Right ventricle myocardium inferior (tissue), 1 donor: Measurements from ENCODE around the gene OR2A12. TPM values are rescaled to one million over a fixed set of nuclear protein-coding genes. Genes with fewer than 3 reads are reported as not detected.
"Not testable (repeated sequence)": the region's sequence is repeated elsewhere in the genome, so short reads cannot be mapped to it uniquely, and the experiment has no call there.

Experiments used
- ATAC-seq: fragments of 200-7000 bp; cut with Tn5 transposase; one replicate; pipeline ENCODE4 v1.9.1; 2020; ENCODE audit warnings: mild to moderate bottlenecking, moderate library complexity
- DNase-seq: peaks from one replicate; pipeline ENCODE4 v3.0.0; 2021; ENCODE audit errors: missing footprints
- intact Hi-C: fragments of 100-400 bp; cut with DNase I; formaldehyde crosslinking; loops from one replicate; pipeline ENCODE4 v1.11.0; 2022
- total RNA-seq: library from RNA; stranded (reverse); fragmentation: NEBNext Ultra II Directional; extraction: Animal tissue kit (Norgen Biotek cat#: 25700); gene quantifications from one replicate; pipeline ENCODE4 v1.2.1, GENCODE V29; 2021
- donor health status: DM: no; HTN: yes; CAD: no; lungs with severe emphysema.

The OR2A12 gene
- total RNA-seq, 1 donor from 2014 or later, result not detected

GRCh38 chr7:144110272-144110671 is 24.2 kb downstream of the OR2A12 start:
- ATAC-seq, result no peak
- intact Hi-C loops, result no loop called here
- no peak for DNase-seq

DNA sequence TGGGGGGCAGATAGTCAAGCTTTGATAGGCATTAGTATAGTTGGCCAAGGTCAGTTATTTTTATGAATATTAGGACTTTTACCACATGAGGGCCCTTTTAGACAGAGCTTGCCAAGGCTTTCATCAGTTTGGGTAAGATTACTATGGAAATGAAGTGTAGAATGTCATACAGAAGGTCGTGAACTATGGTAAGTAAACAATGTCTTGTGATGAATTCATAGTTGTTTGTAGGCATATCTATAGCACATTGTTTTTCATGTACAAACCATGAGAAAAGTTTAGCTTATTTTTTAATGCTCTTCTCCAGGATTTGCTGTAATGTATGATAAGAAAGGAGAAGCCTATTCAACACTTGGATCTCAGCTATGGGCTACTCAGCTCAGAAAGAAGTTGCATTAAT is 27.6 kb downstream of the OR2A12 start:
- intact Hi-C loops, result no loop called here
- ATAC-seq (no peak), DNase-seq (no peak)

- intact Hi-C loops, result no loop called here
- no peak for ATAC-seq
- no peak for DNase-seq
Measured at GRCh38 chr7:144118341-144118740, 32.3 kb downstream of the OR2A12 start.

DNA sequence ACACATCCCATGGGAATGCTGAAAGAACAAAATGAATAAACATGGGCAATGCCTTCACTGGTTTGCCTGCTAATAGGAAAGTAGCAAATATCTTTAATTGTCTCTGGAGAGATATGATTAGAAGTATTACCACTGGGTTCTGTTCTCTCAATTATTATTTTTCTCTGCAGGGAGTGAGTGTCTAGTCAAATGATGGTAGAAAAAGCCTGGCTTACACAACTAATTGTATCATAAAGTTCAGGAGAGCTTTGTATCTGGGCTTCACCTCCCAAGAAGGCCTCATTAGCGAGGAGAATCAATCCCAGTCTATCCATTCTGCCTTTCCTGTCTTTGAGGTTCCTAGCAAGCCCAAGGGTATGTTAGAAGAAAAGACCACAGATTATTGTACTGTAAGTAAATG is 36.8 kb downstream of the OR2A12 start, which contains the start of gene OR2A14:
Gene OR2A14, plus strand, starts transcription at position 301 of the 400 bp plus-strand sequence. CDS start 5,937 bp downstream, outside the sequence.
- ATAC-seq (no peak), DNase-seq (no peak)
- intact Hi-C loops, result no loop called here

GRCh38 chr7:144127714-144128334 is 41.7 kb downstream of the OR2A12 start:
- ATAC-seq (peak; percentile 68), DNase-seq (peak; percentile 90)
- intact Hi-C loops, result no loop called here

GRCh38 chr7:144129601-144130000 is 43.5 kb downstream of the OR2A12 start:
- ATAC-seq, DNase-seq, intact Hi-C loops: not testable (repeated sequence)

DNA sequence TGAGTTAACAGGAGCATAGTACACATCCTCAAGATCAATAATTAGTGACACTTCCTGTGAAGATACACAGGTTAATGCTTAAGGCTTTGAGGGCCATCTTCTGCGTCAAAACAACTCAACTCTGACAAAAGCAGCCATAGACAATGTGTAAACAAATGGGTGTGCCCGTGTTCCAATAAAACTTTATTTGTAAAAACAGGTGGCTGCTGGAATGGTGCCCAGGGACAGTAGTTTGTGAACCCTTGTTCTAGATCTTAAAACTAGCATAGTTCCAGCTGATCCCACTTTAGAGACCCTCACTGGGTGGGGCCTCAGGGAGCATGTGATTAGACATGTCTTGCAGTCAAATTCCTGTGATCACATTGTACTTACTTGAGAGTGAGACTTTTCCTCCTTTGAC is 44.7 kb downstream of the OR2A12 start:
- DNase-seq (no peak), ATAC-seq (no peak)
- intact Hi-C loops, result no loop called here

DNA sequence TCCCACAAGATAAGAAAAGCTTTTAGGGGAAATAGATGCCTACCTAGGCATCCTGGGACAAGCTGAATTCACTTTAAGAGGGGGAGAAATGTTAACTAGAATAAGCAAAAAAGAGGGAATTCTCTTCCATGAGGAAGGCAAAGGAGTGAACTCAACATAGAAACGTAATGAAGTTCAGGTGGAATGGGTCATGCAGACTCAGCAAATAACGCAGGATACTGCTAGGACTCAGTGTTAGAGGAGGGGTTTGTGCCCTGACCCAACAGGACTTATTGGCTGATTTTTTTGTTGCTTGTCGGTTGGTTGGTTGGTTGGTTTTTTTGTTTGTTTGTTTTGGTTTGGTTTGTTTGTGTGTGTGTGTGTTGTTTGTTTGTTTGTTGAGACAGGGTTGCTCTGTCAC is 46.2 kb downstream of the OR2A12 start:
- intact Hi-C loops, result no loop called here
- DNase-seq (no peak), ATAC-seq (no peak)

GRCh38 chr7:144133307-144133706 is 47.2 kb downstream of the OR2A12 start:
- ATAC-seq (no peak), DNase-seq (no peak)
- intact Hi-C loops, result no loop called here

- DNase-seq (no peak), ATAC-seq (no peak)
- intact Hi-C loops, result no loop called here
Measured at GRCh38 chr7:144134116-144134515, 48.0 kb downstream of the OR2A12 start.

- no peak for DNase-seq
- intact Hi-C loops, result no loop called here
- no peak for ATAC-seq
Measured at GRCh38 chr7:144137501-144137900, 51.4 kb downstream of the OR2A12 start.

GRCh38 chr7:144142187-144142586 is 56.1 kb downstream of the OR2A12 start:
- ATAC-seq (no peak), DNase-seq (no peak)
- intact Hi-C loops, result no loop called here

GRCh38 chr7:144144426-144144825 is 58.3 kb downstream of the OR2A12 start:
- intact Hi-C loops, result no loop called here
- DNase-seq (no peak), ATAC-seq (no peak)

DNA sequence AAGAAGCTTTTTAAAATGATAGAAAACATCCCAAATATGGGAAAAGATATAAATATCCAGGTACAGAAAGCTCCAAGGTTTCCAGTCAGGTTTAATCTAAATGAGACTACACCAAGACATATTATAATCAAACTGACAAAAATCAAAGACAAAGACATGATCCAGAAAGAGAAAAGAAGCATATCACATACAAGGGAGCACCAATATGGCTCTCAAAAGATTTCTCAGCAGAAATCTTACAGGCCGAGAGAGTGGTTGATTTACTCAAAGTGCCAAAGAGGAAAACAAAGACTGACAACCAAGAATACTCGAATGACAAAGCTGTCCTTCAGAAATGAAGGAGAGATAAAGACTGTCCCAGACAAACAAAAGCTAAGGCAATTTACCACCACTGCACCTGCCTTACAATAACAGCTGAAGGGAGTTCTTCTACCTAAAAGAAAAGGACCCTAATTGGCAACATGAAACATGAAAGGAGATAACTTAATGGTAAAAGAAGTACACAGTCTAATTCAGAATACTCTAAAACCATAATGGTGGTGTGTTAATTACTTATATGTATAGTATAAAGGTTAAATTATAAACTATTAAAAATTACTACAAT is 62.2 kb downstream of the OR2A12 start:
- DNase-seq (no peak), ATAC-seq (no peak)
- intact Hi-C loops, result no loop called here

Other genes starting within 250 kb of the OR2A12 start
- gene TCAF1, start 184.1 kb upstream of the OR2A12 start, total RNA-seq, result 38.7 TPM
- gene OR2F2, start 151.0 kb upstream of the OR2A12 start, total RNA-seq, result not detected
- not detected for gene OR2F1, start 131.4 kb upstream of the OR2A12 start, total RNA-seq
- not detected for gene OR6B1, start 86.0 kb upstream of the OR2A12 start, total RNA-seq
- not detected for gene OR2A5, start 37.3 kb upstream of the OR2A12 start, total RNA-seq
- gene OR2A25, start 16.5 kb upstream of the OR2A12 start, total RNA-seq, result not detected
- gene OR2A2, start 23.3 kb downstream of the OR2A12 start, total RNA-seq, result not detected
- gene OR2A14, start 36.9 kb downstream of the OR2A12 start, total RNA-seq, result not detected
- 0.30 TPM for gene CTAGE4, start 97.2 kb downstream of the OR2A12 start, total RNA-seq
- gene ARHGEF35, start 109.6 kb downstream of the OR2A12 start, total RNA-seq, result 0.87 TPM
- not detected for gene OR2A42, start 153.3 kb downstream of the OR2A12 start, total RNA-seq
- 0.22 TPM for gene OR2A7, start 178.5 kb downstream of the OR2A12 start, total RNA-seq
- 0.22 TPM for gene CTAGE8, start 183.0 kb downstream of the OR2A12 start, total RNA-seq
- gene OR2A1, start 226.1 kb downstream of the OR2A12 start, total RNA-seq, result not detected